Activated naive CD8-positive, alpha-beta T cell treated with anti-CD3 and anti-CD28 coated beads, Interleukin-2, amount 50 U/mL, for 16 hours (primary cell): ENCODE measurements around the gene LPIN2.
A peak's percentile ranks its signal among the peaks of the same experiment; 100 is the strongest.

Experiments
- DNase-seq: peaks from one replicate; pipeline ENCODE4 v3.0.0-alpha.2; 2020; ENCODE audit warnings: low read depth, low spot score

Gene LPIN2

DNA sequence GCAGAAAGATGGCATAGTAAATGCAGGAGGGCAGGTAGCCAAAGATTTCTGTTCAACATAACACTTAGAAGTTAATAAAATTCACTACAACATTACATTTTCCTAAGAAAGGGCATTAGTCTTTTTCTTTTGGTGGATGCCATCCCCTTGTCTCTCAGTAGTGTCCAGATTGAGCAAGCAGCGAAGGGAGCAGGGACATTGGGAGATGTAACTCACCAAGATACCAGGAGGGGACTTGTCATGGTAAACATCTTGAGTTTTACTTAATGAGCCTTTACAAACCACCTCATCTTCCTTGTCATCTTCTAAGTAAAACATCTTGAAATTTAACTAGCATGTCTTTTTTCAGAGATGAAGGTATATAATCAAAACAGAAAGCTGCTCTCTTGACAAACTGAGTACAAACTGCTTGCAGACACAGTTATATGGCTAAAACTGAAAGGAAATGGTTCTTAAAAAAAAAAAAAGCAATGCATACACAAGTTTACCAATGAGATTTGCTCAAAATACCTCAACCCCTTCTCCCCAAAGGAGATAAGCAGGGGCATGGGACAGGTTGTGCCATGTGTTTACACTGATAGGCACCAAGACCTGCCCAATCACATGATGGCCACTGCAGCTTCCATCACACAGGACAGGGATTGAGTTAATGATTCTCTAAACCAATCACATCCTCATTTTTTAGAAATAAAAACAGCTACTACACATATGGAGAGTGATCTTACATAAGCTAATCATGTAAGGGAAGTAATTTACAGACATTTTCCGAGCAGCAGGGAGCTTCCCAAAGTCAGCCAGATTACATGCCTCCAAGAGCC is 30.3 kb downstream of the LPIN2 start:
- no peak for DNase-seq

- no peak for DNase-seq
These were observed 30.9 kb downstream of the LPIN2 start for GRCh38 chr18:2982022-2982421.

GRCh38 chr18:2981212-2981728 is 31.7 kb downstream of the LPIN2 start:
- DNase-seq, result no peak

- no peak for DNase-seq
These were observed 32.8 kb downstream of the LPIN2 start for GRCh38 chr18:2979871-2980790.

DNA sequence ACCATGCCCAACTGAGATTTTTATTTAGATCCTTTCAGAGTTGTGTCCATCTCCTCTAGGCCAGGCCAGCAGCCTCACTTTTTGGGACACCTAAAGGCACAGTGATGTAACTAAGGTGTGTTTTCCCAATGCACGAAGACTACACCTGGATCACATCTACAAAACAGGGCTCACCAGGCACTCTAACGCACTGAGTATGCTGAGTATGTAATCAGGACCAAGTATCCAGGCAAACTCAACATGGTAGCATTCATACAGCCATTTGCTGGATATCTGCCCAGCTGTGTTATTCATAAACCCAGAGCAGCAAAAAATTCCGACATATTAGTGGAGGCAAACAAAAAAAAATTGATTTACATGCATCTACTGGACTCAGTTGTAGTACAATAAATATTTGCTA is 33.8 kb downstream of the LPIN2 start:
- DNase-seq, result no peak

- no peak for DNase-seq
These were observed 34.3 kb downstream of the LPIN2 start for GRCh38 chr18:2978661-2979106.

DNA sequence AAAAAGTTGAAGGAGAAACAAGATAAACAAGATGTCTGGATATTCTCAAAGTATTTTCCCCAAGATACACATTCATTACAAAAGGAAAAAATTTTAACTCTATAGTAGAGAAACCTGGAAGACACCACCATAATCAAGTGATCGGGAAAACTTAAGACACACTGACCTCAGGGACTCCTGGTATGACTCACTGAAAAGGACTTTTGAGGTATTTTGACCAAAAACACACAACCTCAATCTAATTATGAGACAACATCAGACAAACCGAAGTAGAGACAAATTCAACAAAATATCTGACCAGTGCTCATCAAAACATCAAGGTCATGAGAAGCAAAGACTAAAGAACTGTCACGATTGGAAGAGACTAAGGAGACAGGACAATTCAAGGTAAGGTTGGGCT is 34.7 kb downstream of the LPIN2 start:
- no peak for DNase-seq

DNA sequence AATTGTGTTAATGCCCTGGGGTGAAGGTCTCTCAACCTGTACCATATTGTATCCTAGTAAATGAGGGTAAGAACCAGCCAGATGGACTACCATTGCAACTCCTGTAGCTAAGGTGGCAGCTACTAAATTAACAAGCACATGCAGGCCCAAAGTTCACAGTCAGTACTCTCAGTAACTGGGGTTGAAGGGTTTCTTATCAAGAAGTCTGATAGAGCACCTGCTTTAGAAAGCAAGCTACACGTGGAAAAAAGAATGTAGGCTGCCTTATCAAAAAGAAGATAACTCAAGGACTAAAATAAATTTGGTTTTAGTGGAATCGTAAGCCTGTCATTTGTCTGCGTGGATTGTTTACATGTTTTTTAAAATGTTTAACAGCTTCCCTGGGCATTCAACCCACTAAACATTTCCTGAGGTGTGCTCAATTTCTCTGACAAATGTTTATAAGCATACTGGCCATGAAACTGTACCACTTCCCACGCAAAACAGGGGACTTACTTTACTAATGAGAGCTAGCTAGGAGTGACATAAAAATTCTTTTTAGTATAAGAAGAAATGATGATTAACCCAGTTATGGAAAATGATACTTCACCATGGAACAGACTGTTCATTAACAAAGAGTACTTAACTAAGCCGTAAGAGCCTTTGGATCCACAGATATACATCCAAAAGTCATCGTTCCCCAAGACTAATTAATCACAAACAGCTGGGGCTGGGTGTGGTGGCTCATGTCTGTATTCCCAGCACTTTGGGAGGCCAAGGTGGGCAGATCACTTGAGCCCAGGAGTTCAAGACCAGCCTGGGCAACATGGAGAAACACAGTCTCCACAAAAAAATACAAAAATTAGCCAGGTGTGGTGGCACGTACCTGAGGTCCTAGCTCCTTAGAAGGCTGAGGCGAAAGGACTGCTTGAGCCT is 36.5 kb downstream of the LPIN2 start:
- DNase-seq, result no peak

- no peak for DNase-seq
These were observed 38.2 kb downstream of the LPIN2 start for GRCh38 chr18:2974731-2975130.

- DNase-seq, result peak; percentile 31
These were observed 41.0 kb downstream of the LPIN2 start for GRCh38 chr18:2971741-2972552.

DNA sequence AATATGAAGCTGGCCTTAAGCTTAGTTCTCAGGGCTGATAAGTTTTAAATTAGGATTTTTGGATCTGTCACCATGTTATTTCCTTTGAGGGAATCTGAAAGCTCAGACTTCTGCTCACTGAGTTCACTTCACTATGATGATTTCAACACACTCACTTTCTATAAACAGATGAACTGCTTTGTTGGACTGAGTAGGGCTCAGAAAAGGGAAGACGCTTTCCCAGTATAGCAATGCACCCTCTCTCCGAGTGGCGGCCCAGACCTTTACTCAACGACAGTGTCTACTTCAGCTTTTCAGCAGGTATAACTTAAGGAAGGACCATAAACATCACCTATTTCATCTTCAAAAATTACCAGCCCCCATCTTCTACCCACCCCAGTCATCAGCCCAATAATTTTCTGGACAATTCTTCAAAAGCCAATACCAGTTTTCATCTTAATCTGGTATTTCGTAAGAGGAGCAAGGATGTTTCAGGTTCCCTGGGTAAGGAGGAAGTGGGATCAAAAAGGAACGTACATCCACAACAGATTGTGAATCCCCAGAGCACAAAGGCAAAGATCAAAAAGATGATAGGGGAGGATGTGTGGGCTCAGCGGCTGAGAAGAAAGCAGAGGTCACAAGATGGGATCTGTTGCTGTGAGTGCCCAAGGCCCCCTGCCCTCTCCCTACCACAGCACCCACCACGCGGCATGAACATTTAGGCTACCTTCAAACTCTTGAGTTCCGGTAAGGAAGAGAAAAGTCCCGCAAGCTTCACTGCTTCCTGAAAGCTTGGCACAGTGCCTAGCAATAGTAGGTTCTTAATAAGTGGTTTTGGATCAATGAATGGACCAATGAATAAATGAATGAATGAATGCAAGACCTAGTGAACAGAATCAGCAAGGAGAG is 41.9 kb downstream of the LPIN2 start:
- DNase-seq, result no peak

DNA sequence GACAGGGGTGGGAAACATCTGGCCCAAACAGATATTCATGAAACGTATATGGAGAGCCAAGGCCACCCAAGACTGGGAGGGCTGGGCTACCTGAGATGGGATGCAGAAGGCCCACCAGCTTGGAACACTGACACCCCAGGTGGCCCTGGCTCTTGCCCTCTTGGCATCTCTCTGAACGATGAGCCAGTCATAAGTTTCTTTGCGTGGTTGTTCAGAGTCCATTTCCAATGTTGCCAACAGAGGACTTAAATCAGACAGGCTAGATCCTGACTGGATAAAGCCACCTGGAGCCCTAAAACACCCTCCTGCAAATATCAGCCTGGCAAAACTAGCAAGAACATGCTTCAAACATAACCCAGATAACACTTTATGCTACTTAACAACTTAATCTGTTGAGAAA is 42.6 kb downstream of the LPIN2 start:
- DNase-seq, result no peak

DNA sequence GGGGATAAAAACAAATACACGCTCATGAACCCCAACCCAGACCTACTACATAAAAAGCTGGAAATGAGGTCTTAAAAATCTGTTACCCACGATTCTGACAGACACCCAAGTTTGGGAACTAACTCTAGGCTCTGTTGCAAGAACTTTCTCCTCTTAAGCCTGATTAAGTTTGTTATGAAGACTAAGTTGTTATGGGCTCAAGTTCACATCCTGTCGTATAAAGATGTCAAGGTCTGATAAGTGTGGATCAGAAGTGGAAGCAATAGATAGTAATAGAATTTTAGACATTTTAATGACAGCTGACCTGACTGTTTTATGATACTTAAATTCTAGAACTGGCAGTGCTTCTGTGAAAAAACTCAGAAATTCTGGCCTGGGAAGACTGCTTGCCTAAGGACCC is 43.2 kb downstream of the LPIN2 start:
- no peak for DNase-seq

- DNase-seq, result no peak
These were observed 44.3 kb downstream of the LPIN2 start for GRCh38 chr18:2968606-2969005.

DNA sequence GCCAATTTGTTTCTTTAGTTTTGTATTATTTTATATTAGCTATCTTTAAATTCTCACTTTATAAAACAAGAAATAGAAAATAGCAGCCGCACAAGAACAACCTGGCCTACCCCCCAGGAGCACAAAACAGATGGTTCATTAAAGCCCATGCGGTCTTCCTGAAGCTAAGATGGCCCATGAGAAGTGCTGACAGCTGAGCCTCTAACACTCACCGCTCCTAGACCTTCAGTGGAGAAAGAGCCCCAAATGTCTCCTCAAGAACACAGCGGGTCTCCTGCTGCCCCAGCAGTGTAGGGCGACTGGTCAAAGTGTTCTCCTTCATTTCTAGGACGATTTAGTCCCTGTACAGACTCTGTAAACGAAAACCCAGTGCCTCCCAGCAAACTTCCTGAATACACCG is 45.1 kb downstream of the LPIN2 start:
- DNase-seq, result no peak

GRCh38 chr18:2967357-2967756 is 45.6 kb downstream of the LPIN2 start:
- no peak for DNase-seq

DNA sequence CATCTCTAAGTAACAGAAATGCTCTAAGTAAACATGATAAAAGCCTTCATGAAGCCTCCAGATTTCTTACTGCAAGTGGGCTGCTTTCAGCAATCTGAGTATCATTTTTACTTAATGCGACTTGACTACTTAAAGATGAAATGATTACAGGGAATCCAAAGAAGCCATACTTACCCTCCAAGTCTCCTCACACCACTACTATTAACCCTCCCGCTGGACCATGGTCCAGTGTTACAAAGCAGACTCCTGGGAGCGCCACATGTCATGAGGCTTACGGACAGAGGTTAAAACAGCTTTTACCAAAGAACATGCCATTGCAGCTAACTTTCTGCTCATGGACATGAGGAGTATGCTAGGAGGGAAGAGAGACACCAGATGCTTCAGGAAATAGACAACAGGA is 46.4 kb downstream of the LPIN2 start:
- no peak for DNase-seq

DNA sequence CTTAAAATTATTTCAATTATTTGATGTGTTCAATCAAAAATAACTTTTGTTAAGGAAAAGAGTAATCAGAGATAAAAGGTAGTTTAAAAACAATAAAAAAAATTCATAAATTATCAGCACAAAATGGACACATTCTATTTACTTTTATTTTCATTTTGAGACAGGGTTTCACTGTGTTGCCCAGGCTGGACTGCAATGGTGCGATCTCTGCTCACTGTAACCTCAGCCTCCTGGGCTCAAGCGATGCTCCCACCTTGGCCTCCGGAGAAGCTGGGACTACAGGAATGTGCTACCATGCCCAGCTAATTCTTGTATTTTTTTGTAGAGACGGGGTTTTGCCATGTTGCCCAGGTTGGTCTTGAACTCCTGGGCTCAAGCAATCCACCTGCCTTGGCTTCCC is 47.1 kb downstream of the LPIN2 start:
- DNase-seq, result no peak

- no peak for DNase-seq
These were observed 48.5 kb downstream of the LPIN2 start for GRCh38 chr18:2964361-2965010.
